ENCODE data around the gene LRRC8D.

Gene LRRC8D

GRCh38 chr1:89821322-89822108 is 683 bp downstream of the LRRC8D start:
- Histone ChIP-seq H3K4me3 (ENCODE audit: low read length) (peak overlapping the region; percentile 98), H3K27me3 (ENCODE audit: control insufficient read depth, insufficient read depth, low read length) (no peaks in the 10 kb centered on the region), H3K9me3 (ENCODE audit: control insufficient read depth, insufficient read depth, low read length) (no peaks in the 10 kb centered on the region), H3K4me1 (ENCODE audit: control insufficient read depth, insufficient read depth, low read length) (peaks cover 3% of the 10 kb centered on the region; the same call in 1 of the 2 replicates), H3K36me3 (ENCODE audit: control insufficient read depth, insufficient read depth, low read length) (no peaks in the 10 kb centered on the region), H3K27ac (ENCODE audit: low read length) (no peak overlapping the region)
- no CpG with 5 or more reads among the region's 73 CpGs for WGBS (ENCODE audit: insufficient coverage, insufficient read length)
- no peak for DNase-seq (ENCODE audit: low read depth, low spot score)

GRCh38 chr1:89822109-89822962 is 1.5 kb downstream of the LRRC8D start:
- Histone ChIP-seq H3K27ac (ENCODE audit: low read length) (no peak overlapping the region), H3K9me3 (ENCODE audit: control insufficient read depth, insufficient read depth, low read length) (no peaks in the 10 kb centered on the region), H3K36me3 (ENCODE audit: control insufficient read depth, insufficient read depth, low read length) (no peaks in the 10 kb centered on the region), H3K4me1 (ENCODE audit: control insufficient read depth, insufficient read depth, low read length) (peaks cover 3% of the 10 kb centered on the region; the same call in 1 of the 2 replicates), H3K27me3 (ENCODE audit: control insufficient read depth, insufficient read depth, low read length) (no peaks in the 10 kb centered on the region), H3K4me3 (ENCODE audit: low read length) (peak overlapping the region; percentile 98; the same call in 1 of the 2 replicates)
- no peak for DNase-seq (ENCODE audit: low read depth, low spot score)
- WGBS (ENCODE audit: insufficient coverage, insufficient read length), result no CpG with 5 or more reads among the region's 17 CpGs

DNA sequence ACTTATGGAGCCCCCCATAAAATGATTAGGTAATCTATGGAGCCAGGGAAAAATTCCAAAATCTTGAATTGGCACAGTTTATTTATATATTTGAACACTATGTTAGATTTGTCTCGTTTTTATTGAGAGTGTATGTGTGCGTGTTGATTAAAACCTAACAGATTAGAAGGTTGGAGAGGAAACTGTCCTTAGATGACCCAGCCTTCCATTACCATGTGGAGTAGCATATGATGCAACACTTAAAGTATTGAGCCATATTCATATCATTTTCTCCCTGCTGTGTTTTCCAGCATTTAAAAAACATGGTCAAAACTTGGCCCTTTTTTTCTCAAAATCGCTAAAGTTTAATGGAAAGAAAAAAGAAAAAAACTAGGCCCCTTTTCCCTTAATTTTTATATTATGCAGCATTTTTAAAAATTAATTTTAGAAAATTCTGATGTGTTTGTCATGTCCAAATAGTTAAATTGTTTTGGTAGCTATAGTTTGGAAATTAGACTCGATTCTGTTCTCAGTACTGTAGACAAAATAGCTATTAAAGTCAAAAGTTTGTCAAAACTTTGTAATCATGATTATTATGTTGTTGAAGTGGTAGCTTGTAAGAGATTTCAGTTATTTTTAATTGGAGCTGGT is 2.3 kb downstream of the LRRC8D start:
- no peak overlapping the region for H3K27ac ChIP-seq (ENCODE audit: low read length)

GRCh38 chr1:89823679-89824292 is 3.0 kb downstream of the LRRC8D start:
- no CpG with 5 or more reads among the region's 6 CpGs for WGBS (ENCODE audit: insufficient coverage, insufficient read length)
- H3K27ac ChIP-seq (ENCODE audit: low read length), result no peak overlapping the region
- no peaks in the 10 kb centered on the region for H3K27me3 ChIP-seq (ENCODE audit: control insufficient read depth, insufficient read depth, low read length)
- H3K9me3 ChIP-seq (ENCODE audit: control insufficient read depth, insufficient read depth, low read length), result no peaks in the 10 kb centered on the region
- no peak for DNase-seq (ENCODE audit: low read depth, low spot score)
- no peaks in the 10 kb centered on the region for H3K36me3 ChIP-seq (ENCODE audit: control insufficient read depth, insufficient read depth, low read length)
- peaks cover 3% of the 10 kb centered on the region; the same call in 1 of the 2 replicates for H3K4me1 ChIP-seq (ENCODE audit: control insufficient read depth, insufficient read depth, low read length)
- no peak overlapping the region for H3K4me3 ChIP-seq (ENCODE audit: low read length)

More for the DNA sequence above, 2.3 kb downstream of the LRRC8D start:
- WGBS (ENCODE audit: insufficient coverage, insufficient read length), result 100% methylated on average over 2 of the region's 4 CpGs
- H3K36me3 ChIP-seq (ENCODE audit: control insufficient read depth, insufficient read depth, low read length), result no peaks in the 10 kb centered on the region
- H3K4me1 ChIP-seq (ENCODE audit: control insufficient read depth, insufficient read depth, low read length), result peaks cover 3% of the 10 kb centered on the region; the same call in 1 of the 2 replicates
- H3K9me3 ChIP-seq (ENCODE audit: control insufficient read depth, insufficient read depth, low read length), result no peaks in the 10 kb centered on the region
- no peaks in the 10 kb centered on the region for H3K27me3 ChIP-seq (ENCODE audit: control insufficient read depth, insufficient read depth, low read length)
- H3K4me3 ChIP-seq (ENCODE audit: low read length), result no peak overlapping the region
- no peak for DNase-seq (ENCODE audit: low read depth, low spot score)

DNA sequence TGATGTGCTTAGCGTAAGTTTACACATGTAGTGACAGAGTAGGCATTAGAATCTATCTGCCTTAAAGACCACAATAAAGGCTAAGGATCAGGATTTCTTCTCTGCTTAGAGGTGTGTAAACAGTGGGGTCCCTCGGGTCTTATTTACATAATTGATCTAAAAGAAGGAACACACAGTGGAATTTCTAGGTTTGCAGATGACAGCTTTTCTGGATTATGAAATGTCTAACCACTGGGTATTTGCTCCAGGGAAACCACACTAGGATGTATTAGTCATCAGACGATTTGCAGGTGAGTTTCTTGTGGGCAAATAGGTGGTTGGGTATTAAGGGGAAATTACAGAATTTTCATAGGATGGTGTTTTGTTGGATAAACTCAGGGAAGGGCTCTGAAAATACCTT is 5.8 kb downstream of the LRRC8D start:
- no peaks in the 10 kb centered on the region for H3K27me3 ChIP-seq (ENCODE audit: control insufficient read depth, insufficient read depth, low read length)
- no CpG with 5 or more reads among the region's 3 CpGs for WGBS (ENCODE audit: insufficient coverage, insufficient read length)
- H3K4me3 ChIP-seq (ENCODE audit: low read length), result no peak overlapping the region
- H3K27ac ChIP-seq (ENCODE audit: low read length), result no peak overlapping the region
- peaks cover 3% of the 10 kb centered on the region; the same call in 1 of the 2 replicates for H3K4me1 ChIP-seq (ENCODE audit: control insufficient read depth, insufficient read depth, low read length)
- H3K9me3 ChIP-seq (ENCODE audit: control insufficient read depth, insufficient read depth, low read length), result no peaks in the 10 kb centered on the region
- DNase-seq (ENCODE audit: low read depth, low spot score), result no peak
- H3K36me3 ChIP-seq (ENCODE audit: control insufficient read depth, insufficient read depth, low read length), result no peaks in the 10 kb centered on the region

GRCh38 chr1:89827330-89827729 is 6.5 kb downstream of the LRRC8D start:
- H3K4me3 ChIP-seq (ENCODE audit: low read length), result no peak overlapping the region
- WGBS (ENCODE audit: insufficient coverage, insufficient read length), result no CpG with 5 or more reads among the region's 3 CpGs
- H3K27ac ChIP-seq (ENCODE audit: low read length), result no peak overlapping the region
- H3K9me3 ChIP-seq (ENCODE audit: control insufficient read depth, insufficient read depth, low read length), result no peaks in the 10 kb centered on the region
- H3K27me3 ChIP-seq (ENCODE audit: control insufficient read depth, insufficient read depth, low read length), result no peaks in the 10 kb centered on the region
- no peaks in the 10 kb centered on the region for H3K36me3 ChIP-seq (ENCODE audit: control insufficient read depth, insufficient read depth, low read length)
- H3K4me1 ChIP-seq (ENCODE audit: control insufficient read depth, insufficient read depth, low read length), result peaks cover 3% of the 10 kb centered on the region; the same call in 1 of the 2 replicates
- no peak for DNase-seq (ENCODE audit: low read depth, low spot score)

DNA sequence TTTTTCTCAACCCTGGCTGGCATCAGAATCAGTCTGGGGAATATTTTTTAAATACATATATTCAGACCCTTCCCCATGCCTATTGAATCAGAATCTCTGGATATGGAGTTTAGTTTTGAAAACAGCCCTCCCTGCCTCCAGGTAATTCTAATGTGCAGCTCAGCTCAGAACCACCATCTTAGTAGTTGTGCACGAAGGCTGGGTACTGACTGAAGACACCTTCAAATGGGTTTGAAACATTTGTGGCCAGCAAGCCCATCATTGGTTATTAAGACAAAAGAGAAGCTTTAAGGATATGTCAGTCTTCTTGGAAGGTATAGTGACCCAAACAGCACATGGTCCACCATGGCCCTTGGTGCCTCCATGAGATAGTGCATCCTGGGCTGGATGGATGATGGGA is 7.1 kb downstream of the LRRC8D start:
- DNase-seq (ENCODE audit: low read depth, low spot score), result no peak
- no peak overlapping the region for H3K27ac ChIP-seq (ENCODE audit: low read length)

DNA sequence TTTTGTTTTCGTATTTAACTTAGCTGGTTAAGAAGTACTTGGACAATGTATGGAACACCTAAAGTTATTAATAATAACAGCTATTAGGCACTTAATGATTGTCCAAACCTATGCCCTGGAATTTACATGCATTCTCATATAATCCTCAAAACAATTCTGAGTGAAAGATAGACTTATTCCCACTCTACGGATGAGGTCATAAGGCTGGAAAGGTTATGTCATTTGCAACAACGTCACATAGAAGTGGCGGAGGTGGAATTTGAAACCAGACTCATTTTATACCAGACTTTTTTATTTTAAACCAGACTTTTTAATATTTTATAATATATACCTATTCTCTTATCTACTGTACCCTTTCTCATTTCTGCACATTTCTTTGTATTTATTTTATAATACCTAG is 8.4 kb downstream of the LRRC8D start:
- no CpG with 5 or more reads among the region's 4 CpGs for WGBS (ENCODE audit: insufficient coverage, insufficient read length)

More for the DNA sequence above, 7.1 kb downstream of the LRRC8D start:
- Histone ChIP-seq H3K4me3 (ENCODE audit: low read length) (no peak overlapping the region), H3K4me1 (ENCODE audit: control insufficient read depth, insufficient read depth, low read length) (peaks cover 3% of the 10 kb centered on the region; the same call in 1 of the 2 replicates), H3K9me3 (ENCODE audit: control insufficient read depth, insufficient read depth, low read length) (no peaks in the 10 kb centered on the region), H3K36me3 (ENCODE audit: control insufficient read depth, insufficient read depth, low read length) (no peaks in the 10 kb centered on the region), H3K27me3 (ENCODE audit: control insufficient read depth, insufficient read depth, low read length) (no peaks in the 10 kb centered on the region)
- WGBS (ENCODE audit: insufficient coverage, insufficient read length), result no CpG with 5 or more reads among the region's 1 CpG

GRCh38 chr1:89831462-89832120 is 10.8 kb downstream of the LRRC8D start:
- no peak for DNase-seq (ENCODE audit: low read depth, low spot score)
- WGBS (ENCODE audit: insufficient coverage, insufficient read length), result 100% methylated on average over 1 of the region's 7 CpGs
- peaks cover 13% of the 10 kb centered on the region for H3K4me1 ChIP-seq (ENCODE audit: control insufficient read depth, insufficient read depth, low read length)

More for the DNA sequence above, 8.4 kb downstream of the LRRC8D start:
- no peak for DNase-seq (ENCODE audit: low read depth, low spot score)
- no peaks in the 10 kb centered on the region for H3K27me3 ChIP-seq (ENCODE audit: control insufficient read depth, insufficient read depth, low read length)
- H3K36me3 ChIP-seq (ENCODE audit: control insufficient read depth, insufficient read depth, low read length), result no peaks in the 10 kb centered on the region
- H3K4me1 ChIP-seq (ENCODE audit: control insufficient read depth, insufficient read depth, low read length), result peaks cover 9% of the 10 kb centered on the region
- no peak overlapping the region for H3K27ac ChIP-seq (ENCODE audit: low read length)
- H3K4me3 ChIP-seq (ENCODE audit: low read length), result no peak overlapping the region
- H3K9me3 ChIP-seq (ENCODE audit: control insufficient read depth, insufficient read depth, low read length), result no peaks in the 10 kb centered on the region

More at GRCh38 chr1:89831462-89832120, 10.8 kb downstream of the LRRC8D start:
- Histone ChIP-seq H3K9me3 (ENCODE audit: control insufficient read depth, insufficient read depth, low read length) (no peaks in the 10 kb centered on the region), H3K27ac (ENCODE audit: low read length) (no peak overlapping the region), H3K4me3 (ENCODE audit: low read length) (no peak overlapping the region), H3K36me3 (ENCODE audit: control insufficient read depth, insufficient read depth, low read length) (no peaks in the 10 kb centered on the region), H3K27me3 (ENCODE audit: control insufficient read depth, insufficient read depth, low read length) (no peaks in the 10 kb centered on the region)

Measured in iPS DF 6.9 (cell line).